Stomach smooth muscle (tissue), 2 donors: ENCODE results near the gene ARHGAP42.

Experiments
- H3K27ac ChIP-seq: one replicate; pipeline ENCODE4 v1.7.0; 2013; ENCODE audit warnings: mild to moderate bottlenecking, low read length, inconsistent platforms
- H3K27me3 ChIP-seq, 2 donors: one replicate each; pipeline ENCODE4 v1.7.0; 2013; ENCODE audit warnings: low read length in 2 of 2; ENCODE audit not compliant: insufficient read depth in 2 of 2, control insufficient read depth in 1 of 2
- H3K36me3 ChIP-seq, 2 donors: one replicate each; pipeline ENCODE4 v1.7.0; 2013; ENCODE audit warnings: low read length in 2 of 2; ENCODE audit not compliant: control insufficient read depth in 2 of 2, insufficient read depth in 2 of 2
- H3K4me1 ChIP-seq: one replicate; pipeline ENCODE4 v1.7.0; 2013; ENCODE audit warnings: low read length; ENCODE audit not compliant: control insufficient read depth, insufficient read depth
- H3K4me3 ChIP-seq, 2 donors: one replicate each; pipeline ENCODE4 v1.7.0; 2013; ENCODE audit warnings: low read length in 2 of 2
- H3K9ac ChIP-seq, 2 donors: one replicate each; pipeline ENCODE4 v1.7.0; 2013; ENCODE audit warnings: low read length in 2 of 2, mild to moderate bottlenecking in 1 of 2
- H3K9me3 ChIP-seq, 2 donors: one replicate each; pipeline ENCODE4 v1.7.0; 2013; ENCODE audit warnings: low read length in 2 of 2; ENCODE audit not compliant: control insufficient read depth in 2 of 2
- donor health status: healthy.
- donor health status: Pancreatic carcinoma.

Gene ARHGAP42

DNA sequence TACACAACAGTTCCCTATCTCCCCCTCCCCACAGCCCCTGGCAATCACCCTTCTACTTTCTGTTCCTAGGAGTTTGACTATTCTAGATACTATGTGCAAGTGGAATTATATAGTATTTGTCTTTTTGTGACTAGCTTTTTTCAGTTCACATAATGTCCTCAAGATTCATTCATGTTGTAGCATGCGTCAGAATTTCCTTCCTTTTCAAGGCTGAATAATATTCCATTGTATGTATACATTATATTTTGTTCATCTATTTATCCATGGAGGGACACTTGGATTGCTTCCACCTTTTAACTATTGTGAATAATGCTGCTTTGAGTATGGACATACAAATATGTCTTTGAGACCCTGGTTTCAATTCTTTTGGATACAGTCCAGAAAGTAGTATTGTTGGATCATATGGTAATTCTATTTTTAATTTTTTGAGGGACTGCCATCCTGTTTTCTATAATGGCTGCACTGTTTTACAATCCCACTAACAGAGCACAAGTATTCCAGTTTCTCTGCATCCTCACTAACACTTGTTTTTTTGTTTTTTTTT lies 128.8 kb downstream of the ARHGAP42 start:
- H3K27me3 ChIP-seq, result no peaks in the 10 kb centered on the region
- no peak overlapping the region for H3K9ac ChIP-seq
- no peak overlapping the region for H3K27ac ChIP-seq
- H3K9me3 ChIP-seq, result no peaks in the 10 kb centered on the region
- no peaks in the 10 kb centered on the region for H3K36me3 ChIP-seq
- no peak overlapping the region for H3K4me3 ChIP-seq
- no peaks in the 10 kb centered on the region for H3K4me1 ChIP-seq

DNA sequence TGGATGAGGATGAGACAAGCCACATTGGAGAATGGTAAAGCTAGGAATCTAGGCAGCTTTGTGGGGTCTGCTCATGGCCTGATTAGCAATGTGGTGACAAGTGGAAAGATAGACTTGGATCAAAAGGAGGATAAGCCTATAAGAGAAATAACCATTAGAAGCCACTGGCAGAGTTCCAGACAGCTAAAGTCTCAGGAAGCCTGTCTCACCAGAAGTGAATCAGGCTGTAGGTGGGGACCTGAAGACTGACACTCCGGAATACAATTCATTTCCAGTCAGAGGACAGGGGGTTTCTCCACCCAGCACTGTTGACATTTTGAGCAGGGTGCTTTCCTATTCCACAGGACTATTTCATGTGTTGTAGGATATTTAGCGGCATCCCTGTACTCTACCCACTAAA lies 129.7 kb downstream of the ARHGAP42 start:
- Histone ChIP-seq H3K9ac (no peak overlapping the region), H3K27me3 (no peaks in the 10 kb centered on the region), H3K27ac (no peak overlapping the region), H3K36me3 (no peaks in the 10 kb centered on the region), H3K9me3 (no peaks in the 10 kb centered on the region), H3K4me1 (no peaks in the 10 kb centered on the region), H3K4me3 (no peak overlapping the region)

DNA sequence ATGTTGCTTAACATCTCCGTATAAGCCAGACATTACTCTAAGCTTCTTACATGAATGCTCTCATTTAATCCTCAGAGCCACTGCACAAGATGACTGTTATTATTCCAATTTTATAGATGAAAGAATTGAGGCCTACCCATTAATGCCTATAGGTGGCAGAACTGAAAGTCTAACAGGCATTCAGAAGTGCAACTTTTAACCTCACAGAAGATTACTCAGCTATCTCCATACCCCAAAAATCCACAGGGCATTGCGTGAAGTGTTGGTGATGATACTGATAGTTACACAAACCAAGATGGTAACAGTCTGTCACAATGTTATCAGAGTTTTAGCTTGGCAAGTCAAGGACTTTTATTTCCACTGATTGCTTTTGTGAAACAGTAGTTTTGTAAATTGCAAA lies 130.5 kb downstream of the ARHGAP42 start:
- Histone ChIP-seq H3K4me3 (no peak overlapping the region), H3K27me3 (no peaks in the 10 kb centered on the region), H3K36me3 (no peaks in the 10 kb centered on the region), H3K9ac (no peak overlapping the region), H3K9me3 (no peaks in the 10 kb centered on the region), H3K27ac (no peak overlapping the region), H3K4me1 (no peaks in the 10 kb centered on the region)

DNA sequence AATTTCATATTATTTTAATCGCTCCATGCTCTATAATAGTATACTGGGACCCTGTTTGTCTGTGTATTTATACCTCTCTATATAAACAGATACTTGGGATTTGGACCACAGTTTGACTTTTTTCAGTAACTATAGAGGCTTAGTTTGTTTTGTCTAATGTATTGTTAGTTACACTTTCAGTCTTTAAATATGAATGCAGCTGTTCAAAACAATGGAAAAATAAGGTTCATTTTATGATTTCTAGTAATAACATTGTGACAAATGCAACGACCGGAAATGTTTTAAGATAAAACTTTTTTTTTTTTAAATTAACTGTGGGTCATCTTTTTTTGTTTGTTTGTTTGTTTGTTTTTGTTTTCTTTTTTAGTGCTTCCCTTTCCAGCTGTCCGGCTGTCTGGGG lies 133.5 kb downstream of the ARHGAP42 start:
- H3K9me3 ChIP-seq, result no peaks in the 10 kb centered on the region
- no peak overlapping the region for H3K4me3 ChIP-seq
- no peaks in the 10 kb centered on the region for H3K27me3 ChIP-seq
- H3K9ac ChIP-seq, result no peak overlapping the region
- no peaks in the 10 kb centered on the region for H3K4me1 ChIP-seq
- H3K36me3 ChIP-seq, result no peaks in the 10 kb centered on the region
- no peak overlapping the region for H3K27ac ChIP-seq

DNA sequence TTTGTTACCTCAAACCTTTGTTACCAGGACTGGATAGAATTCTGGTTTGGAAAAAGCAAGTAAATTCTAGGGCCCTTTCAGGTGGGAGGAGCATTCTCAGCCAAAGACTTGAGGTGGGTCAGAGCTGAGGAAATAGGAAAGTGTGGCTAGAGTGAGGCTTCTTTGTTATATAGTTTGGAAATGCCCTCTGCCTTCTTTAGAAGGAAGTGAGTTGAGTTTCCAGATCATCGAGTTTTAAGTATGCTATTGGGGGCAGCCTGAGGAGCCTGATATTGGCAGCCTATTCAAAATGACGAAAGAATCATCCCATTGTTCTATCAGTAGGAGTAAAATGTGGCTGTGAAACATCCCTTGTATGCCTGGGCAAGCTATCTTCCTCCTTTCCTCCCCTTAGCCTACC lies 134.1 kb downstream of the ARHGAP42 start:
- no peaks in the 10 kb centered on the region for H3K27me3 ChIP-seq
- H3K9me3 ChIP-seq, result no peaks in the 10 kb centered on the region
- H3K9ac ChIP-seq, result no peak overlapping the region
- no peak overlapping the region for H3K4me3 ChIP-seq
- no peaks in the 10 kb centered on the region for H3K36me3 ChIP-seq
- no peaks in the 10 kb centered on the region for H3K4me1 ChIP-seq
- no peak overlapping the region for H3K27ac ChIP-seq

DNA sequence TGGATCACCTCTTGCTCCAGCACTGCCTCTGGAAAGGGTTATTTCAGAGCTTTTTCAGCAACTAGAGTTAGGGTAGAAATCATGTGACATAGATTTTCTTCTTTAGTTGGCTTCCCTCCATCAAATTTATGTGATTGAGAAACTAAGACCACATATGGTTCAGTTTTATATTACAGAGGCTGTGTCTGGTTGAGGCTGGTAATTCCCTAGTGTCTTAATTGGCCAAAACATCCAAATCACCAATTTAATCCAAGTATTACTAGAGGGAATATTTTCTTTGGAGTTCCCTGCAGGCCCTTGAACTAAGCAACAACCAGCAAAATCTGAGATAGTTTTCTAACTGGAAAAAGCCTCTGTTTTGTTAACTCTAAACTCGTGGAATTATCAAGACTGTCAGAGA lies 136.3 kb downstream of the ARHGAP42 start:
- Histone ChIP-seq H3K4me3 (no peak overlapping the region), H3K9ac (no peak overlapping the region), H3K27ac (no peak overlapping the region), H3K4me1 (no peaks in the 10 kb centered on the region), H3K36me3 (no peaks in the 10 kb centered on the region), H3K9me3 (no peaks in the 10 kb centered on the region), H3K27me3 (no peaks in the 10 kb centered on the region)

DNA sequence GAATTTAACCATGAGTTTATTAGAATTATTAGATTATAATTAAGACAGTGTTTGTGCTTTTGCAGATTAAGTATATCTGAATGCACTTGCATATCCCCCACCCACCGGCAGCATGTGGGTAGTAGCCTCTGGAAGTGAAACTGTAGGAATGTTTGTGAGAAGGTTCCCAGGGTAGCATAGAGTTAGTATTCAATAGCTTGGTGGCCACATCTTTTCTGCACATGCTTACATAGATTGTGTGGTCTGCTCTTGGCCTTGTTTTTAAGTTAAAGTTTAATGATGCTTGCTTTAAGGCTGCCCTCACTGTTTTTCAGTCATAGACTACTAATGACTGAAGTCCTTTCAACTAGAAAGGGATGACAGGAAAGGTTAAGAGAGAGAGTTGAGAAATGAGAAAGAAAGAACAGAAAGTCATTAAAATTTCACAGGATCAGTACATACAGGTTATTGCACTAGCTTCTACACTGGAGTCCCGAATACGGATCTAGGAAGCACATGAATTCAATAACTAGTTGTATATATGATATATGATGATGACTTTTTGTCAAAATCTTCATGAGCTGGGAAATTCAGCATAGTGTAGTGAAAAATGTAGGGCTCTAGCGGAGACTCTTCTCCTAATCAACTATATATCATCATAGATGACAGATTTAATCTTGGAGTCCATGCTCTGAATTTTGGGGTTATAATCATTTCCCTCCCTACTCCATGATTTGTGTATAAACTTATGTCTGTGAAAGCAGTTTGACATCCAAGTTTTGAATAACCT lies 137.1 kb downstream of the ARHGAP42 start:
- Histone ChIP-seq H3K4me3 (no peak overlapping the region), H3K9me3 (no peaks in the 10 kb centered on the region), H3K27ac (no peak overlapping the region), H3K36me3 (no peaks in the 10 kb centered on the region), H3K27me3 (no peaks in the 10 kb centered on the region), H3K4me1 (no peaks in the 10 kb centered on the region), H3K9ac (no peak overlapping the region)

DNA sequence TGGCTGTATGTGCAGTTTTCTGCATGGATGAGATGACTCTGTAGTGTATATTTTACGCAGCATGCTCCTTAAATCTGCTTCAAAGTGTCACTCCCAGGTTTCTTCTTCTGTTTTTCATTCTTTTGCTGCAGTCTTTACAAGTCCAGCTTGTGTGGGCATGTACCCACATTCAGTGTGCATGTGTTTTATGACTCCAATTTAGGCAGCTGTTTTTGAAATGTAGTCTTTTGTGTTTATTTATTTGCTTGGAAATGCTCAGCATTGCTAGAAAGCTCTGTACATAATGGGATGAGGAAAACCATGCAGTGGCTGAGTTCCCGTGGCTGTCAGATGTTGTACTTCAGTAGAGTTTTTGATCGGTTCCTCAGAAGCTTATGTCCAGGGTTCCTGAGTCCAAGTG lies 138.5 kb downstream of the ARHGAP42 start:
- Histone ChIP-seq H3K36me3 (no peaks in the 10 kb centered on the region), H3K4me1 (no peaks in the 10 kb centered on the region), H3K9me3 (no peaks in the 10 kb centered on the region), H3K9ac (no peak overlapping the region), H3K4me3 (no peak overlapping the region), H3K27ac (no peak overlapping the region), H3K27me3 (no peaks in the 10 kb centered on the region)

DNA sequence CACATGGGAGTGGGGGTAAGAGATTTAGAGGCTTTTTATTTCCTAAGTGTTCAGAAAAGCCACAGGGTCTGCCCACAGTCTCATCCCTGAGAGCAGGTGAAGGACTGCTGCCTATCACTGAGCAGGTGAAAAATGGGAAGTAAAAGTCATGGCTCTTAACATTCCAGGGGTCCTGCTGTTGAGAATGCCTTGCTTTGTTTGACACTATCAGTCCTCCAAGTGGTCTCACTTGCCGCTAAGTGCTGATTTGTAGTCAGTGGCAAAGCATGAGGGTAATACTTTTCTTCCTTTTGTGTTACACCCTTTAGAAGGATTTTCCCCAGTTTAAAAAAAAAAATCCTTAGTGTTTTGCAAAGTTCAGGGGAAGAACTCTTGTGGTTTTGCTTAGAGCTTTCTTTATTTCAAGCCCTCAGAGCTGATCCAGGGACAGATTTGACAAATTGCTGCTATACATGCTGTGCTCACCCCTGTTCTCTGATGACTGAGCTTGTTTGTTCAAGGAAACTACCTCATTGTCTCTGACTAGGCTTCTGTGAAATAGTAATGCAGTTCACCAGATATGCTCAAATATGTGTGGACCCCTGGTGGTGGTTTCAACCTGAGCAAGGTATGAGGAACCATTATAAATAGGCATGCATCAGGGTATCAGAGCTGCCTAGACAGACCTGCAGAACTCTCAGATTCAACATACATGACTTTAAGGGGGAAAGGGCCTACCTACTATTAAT lies 141.0 kb downstream of the ARHGAP42 start:
- Histone ChIP-seq H3K9ac (no peak overlapping the region), H3K27me3 (no peaks in the 10 kb centered on the region), H3K4me3 (no peak overlapping the region), H3K36me3 (no peaks in the 10 kb centered on the region), H3K9me3 (no peaks in the 10 kb centered on the region), H3K27ac (no peak overlapping the region), H3K4me1 (peaks cover 6% of the 10 kb centered on the region)

DNA sequence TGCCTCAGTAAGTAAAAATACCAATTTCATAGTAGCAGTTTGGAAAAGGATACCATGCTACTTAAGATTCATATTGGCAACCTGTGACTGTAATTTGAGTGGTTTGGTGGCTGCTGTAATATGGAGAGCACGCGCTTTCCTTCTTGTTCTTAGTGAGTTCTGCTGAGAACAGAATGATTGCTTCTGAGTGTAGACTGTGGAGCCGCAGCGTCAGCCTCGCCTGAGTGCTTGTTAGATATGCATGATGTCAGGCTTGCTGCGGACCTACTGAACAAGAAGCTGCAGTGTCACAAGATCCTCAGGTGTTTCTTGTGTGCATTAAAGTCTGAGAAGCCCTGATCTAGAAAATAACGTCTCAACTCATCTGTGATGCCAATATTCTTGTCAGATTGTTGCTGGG lies 143.2 kb downstream of the ARHGAP42 start:
- no peak overlapping the region for H3K27ac ChIP-seq
- no peak overlapping the region for H3K9ac ChIP-seq
- H3K4me3 ChIP-seq, result no peak overlapping the region

More for the DNA sequence above, 143.2 kb downstream of the ARHGAP42 start:
- H3K27me3 ChIP-seq, result no peaks in the 10 kb centered on the region
- H3K9me3 ChIP-seq, result no peaks in the 10 kb centered on the region
- peaks cover 6% of the 10 kb centered on the region for H3K4me1 ChIP-seq
- H3K36me3 ChIP-seq, result no peaks in the 10 kb centered on the region
